B cell (primary cell): ENCODE data around the gene APBA2. TPM values are rescaled to one million over a fixed set of nuclear protein-coding genes. Genes with fewer than 3 reads are reported as not detected.

Experiments used
- ATAC-seq: fragments of 200-7000 bp; cut with Tn5 transposase; one replicate; pipeline ENCODE4 v1.10.0; 2021; ENCODE audit warnings: low read depth, mild to moderate bottlenecking, moderate number of reproducible peaks, moderate library complexity
- CTCF ChIA-PET: fragments of 350-600 bp; sonication (Branson Sonifier 250); formaldehyde crosslinking; loops from one replicate; lab custom pipeline; 2021; ENCODE audit warnings: antibody characterized with exemption, inconsistent platforms; lab: Charles Lee
- POLR2A ChIA-PET: fragments of 350-600 bp; sonication (Branson Sonifier 250); formaldehyde crosslinking; loops from one replicate; lab custom pipeline; 2021; ENCODE audit warnings: antibody characterized with exemption; lab: Charles Lee
- DNase-seq: peaks from one replicate; pipeline ENCODE4 v3.0.0; 2013
- H2AFZ ChIP-seq: 2 replicates; pipeline ENCODE4 v1.6.1; 2012; ENCODE audit warnings: mild to moderate bottlenecking, low read depth, low read length; ENCODE audit not compliant: insufficient read depth, poor library complexity, severe bottlenecking
- H3K27ac ChIP-seq, 2 donors: 1 replicate in 1 of 2; 2 replicates in 1 of 2; pipeline ENCODE4 v1.5.1; 2012 to 2013; ENCODE audit warnings: low read length in 2 of 2, mild to moderate bottlenecking in 2 of 2, moderate library complexity in 1 of 2
- H3K27me3 ChIP-seq, 4 experiments: fragments of 200-600 bp in 1 of 4; sonication (generic) in 1 of 4; replicated peaks in 1 of 4; 1 replicate in 2 of 4; 2 replicates in 2 of 4; pipeline versions ENCODE4 v1.6.1 to v1.7.0; 2013 to 2016; ENCODE audit warnings: low read length in 3 of 4, mild to moderate bottlenecking in 2 of 4, mixed read lengths in 1 of 4, moderate library complexity in 1 of 4; ENCODE audit not compliant: insufficient read depth in 4 of 4, control insufficient read depth in 3 of 4; ENCODE audit errors: control extremely low read depth in 1 of 4
- H3K36me3 ChIP-seq, 2 experiments: replicated peaks in 1 of 2; 1 replicate in 1 of 2; 2 replicates in 1 of 2; pipeline versions ENCODE4 v1.6.1 to v1.7.1; 2013; ENCODE audit warnings: low read length in 1 of 2; ENCODE audit not compliant: insufficient read depth in 2 of 2, control insufficient read depth in 1 of 2; ENCODE audit errors: control extremely low read depth in 1 of 2, extremely low read depth in 1 of 2
- H3K4me1 ChIP-seq, 2 donors: fragments of 200-600 bp in 1 of 2; sonication (generic) in 1 of 2; 1 replicate in 1 of 2; 2 replicates in 1 of 2; pipeline versions ENCODE4 v1.5.1 to v1.6.1; 2013 to 2017; ENCODE audit warnings: low read length in 2 of 2; ENCODE audit not compliant: control insufficient read depth in 2 of 2, insufficient read depth in 2 of 2
- H3K4me2 ChIP-seq: replicated peaks from 2 replicates; pipeline ENCODE3; 2012; ENCODE audit warnings: mild to moderate bottlenecking, low read depth, low read length; ENCODE audit not compliant: poor library complexity, severe bottlenecking
- H3K4me3 ChIP-seq, 5 experiments: fragments of 200-600 bp in 1 of 5; sonication (generic) in 1 of 5; 1 replicate in 3 of 5; 2 replicates in 2 of 5; pipeline versions ENCODE4 v1.5.1 to v1.7.0; 2011 to 2016; ENCODE audit warnings: low read length in 4 of 5, mild to moderate bottlenecking in 4 of 5, low read depth in 2 of 5, control low read depth in 1 of 5, moderate library complexity in 1 of 5; ENCODE audit not compliant: insufficient read depth in 1 of 5; ENCODE audit errors: control extremely low read depth in 1 of 5, extremely low read depth in 1 of 5
- H3K79me2 ChIP-seq: fragments of 200-600 bp; sonication (generic); one replicate; pipeline ENCODE4 v1.6.0; 2016; ENCODE audit warnings: low read length; ENCODE audit not compliant: control insufficient read depth, insufficient read depth
- H3K9ac ChIP-seq: fragments of 200-600 bp; sonication (generic); 2 replicates; pipeline ENCODE4 v1.6.1; 2017; ENCODE audit warnings: mild to moderate bottlenecking, low read length, moderate library complexity
- H3K9me3 ChIP-seq, 3 donors: one replicate each; pipeline versions ENCODE4 v1.6.1 to v1.7.1; 2013; ENCODE audit warnings: low read length in 2 of 3; ENCODE audit not compliant: control insufficient read depth in 2 of 3, insufficient read depth in 1 of 3; ENCODE audit errors: control extremely low read depth in 1 of 3
- H4K20me1 ChIP-seq: 2 replicates; pipeline ENCODE4 v1.6.0; 2012; ENCODE audit warnings: mild to moderate bottlenecking, low read length; ENCODE audit not compliant: insufficient read depth, control insufficient read depth, poor library complexity, severe bottlenecking
- H3K27ac Mint-ChIP-seq: one replicate; pipeline ENCODE4 v1.8.0; 2021; ENCODE audit warnings: mixed read lengths
- H3K27me3 Mint-ChIP-seq: one replicate; pipeline ENCODE4 v1.8.0; 2021; ENCODE audit warnings: mixed read lengths
- H3K4me1 Mint-ChIP-seq: one replicate; pipeline ENCODE4 v1.8.0; 2021; ENCODE audit warnings: mixed read lengths
- H3K4me3 Mint-ChIP-seq: one replicate; pipeline ENCODE4 v1.8.0; 2021; ENCODE audit warnings: mixed read lengths
- H3K9me3 Mint-ChIP-seq: one replicate; pipeline ENCODE4 v1.8.0; 2022; ENCODE audit warnings: mixed read lengths; ENCODE audit not compliant: insufficient read depth
- EZH2 ChIP-seq: IDR thresholded peaks from 2 replicates; pipeline ENCODE4 v1.6.1; 2012; ENCODE audit warnings: borderline replicate concordance, low read depth, mild to moderate bottlenecking, moderate library complexity, low read length; ENCODE audit not compliant: insufficient read depth, poor library complexity, severe bottlenecking
- WGBS: methylation state at CpG from one replicate; pipeline ENCODE4 v1.1.5; 2013; ENCODE audit warnings: missing lambda C conversion rate; ENCODE audit not compliant: insufficient coverage; 5-methylcytosine and 5-hydroxymethylcytosine counted together
- intact Hi-C: fragments of 100-400 bp; cut with micrococcal nuclease; formaldehyde crosslinking; loops from one replicate; pipeline ENCODE4 v1.10.0; 2022
- polyA plus RNA-seq: library from polyadenylated mRNA; depleted of rRNA; stranded (reverse); fragments of >200 nt; gene quantifications from 2 replicates; pipeline ENCODE4 v1.2.3, GENCODE V29; 2012
- total RNA-seq, 2 donors: library from RNA; stranded (reverse); fragments of 120-200 nt in 1 of 2; gene quantifications; 1 replicate in 1 of 2; 2 replicates in 1 of 2; pipeline versions ENCODE4 v1.2.3 to v1.2.4, GENCODE V29; 2013 to 2022
- TF ChIP-seq, protein P1 (sequence below): fragments of 200-600 bp; IDR thresholded peaks from one replicate; pipeline ENCODE4 v1.8.0; 2022; ENCODE audit warnings: antibody characterized with exemption, mild to moderate bottlenecking

APBA2 gene
- total and polyA plus RNA-seq, 2 donors (not counting 1 experiment from before 2014, with no cell fraction given): 0.19 TPM; not detected in 1

GRCh38 chr15:29129926-29130325 lies 244.2 kb downstream of the APBA2 start:
- no peaks in the 10 kb centered on the region for H3K9me3 Mint-ChIP-seq
- no peak overlapping the region for H3K27ac Mint-ChIP-seq
- no peak for ATAC-seq
- 91% methylated on average over 10 of the region's 11 CpGs for WGBS
- no peak overlapping the region for H3K4me2 ChIP-seq
- H2AFZ ChIP-seq: no peak overlapping the region
- no peak for DNase-seq
- no peaks in the 10 kb centered on the region for H3K79me2 ChIP-seq
- ChIA-PET CTCF (interaction anchor here (0.5 to 1.7 kb wide), 3 partner anchors 9 to 945 kb away, joined by 3 to 5 read pairs (median 3); no protein-coding TSS in a partner anchor), POLR2A (no interaction called here)
- H3K4me3 ChIP-seq: no peak overlapping the region
- H3K4me3 Mint-ChIP-seq: no peak overlapping the region
- H3K9me3 ChIP-seq: no peaks in the 10 kb centered on the region
- no peak overlapping the region for H3K27ac ChIP-seq
- no peak overlapping the region for H3K9ac ChIP-seq
- H3K4me1 ChIP-seq: no peaks in the 10 kb centered on the region
- no peaks in the 10 kb centered on the region for H3K36me3 ChIP-seq
- no peaks in the 10 kb centered on the region for H3K27me3 Mint-ChIP-seq
- intact Hi-C loops: no loop called here
- H4K20me1 ChIP-seq: no peaks in the 10 kb centered on the region
- TF ChIP-seq, protein P1, sequence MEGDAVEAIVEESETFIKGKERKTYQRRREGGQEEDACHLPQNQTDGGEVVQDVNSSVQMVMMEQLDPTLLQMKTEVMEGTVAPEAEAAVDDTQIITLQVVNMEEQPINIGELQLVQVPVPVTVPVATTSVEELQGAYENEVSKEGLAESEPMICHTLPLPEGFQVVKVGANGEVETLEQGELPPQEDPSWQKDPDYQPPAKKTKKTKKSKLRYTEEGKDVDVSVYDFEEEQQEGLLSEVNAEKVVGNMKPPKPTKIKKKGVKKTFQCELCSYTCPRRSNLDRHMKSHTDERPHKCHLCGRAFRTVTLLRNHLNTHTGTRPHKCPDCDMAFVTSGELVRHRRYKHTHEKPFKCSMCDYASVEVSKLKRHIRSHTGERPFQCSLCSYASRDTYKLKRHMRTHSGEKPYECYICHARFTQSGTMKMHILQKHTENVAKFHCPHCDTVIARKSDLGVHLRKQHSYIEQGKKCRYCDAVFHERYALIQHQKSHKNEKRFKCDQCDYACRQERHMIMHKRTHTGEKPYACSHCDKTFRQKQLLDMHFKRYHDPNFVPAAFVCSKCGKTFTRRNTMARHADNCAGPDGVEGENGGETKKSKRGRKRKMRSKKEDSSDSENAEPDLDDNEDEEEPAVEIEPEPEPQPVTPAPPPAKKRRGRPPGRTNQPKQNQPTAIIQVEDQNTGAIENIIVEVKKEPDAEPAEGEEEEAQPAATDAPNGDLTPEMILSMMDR: no peak
- no peak for TF ChIP-seq EZH2
- no peaks in the 10 kb centered on the region for H3K27me3 ChIP-seq
- H3K4me1 Mint-ChIP-seq: no peaks in the 10 kb centered on the region

GRCh38 chr15:29130476-29130875 lies 244.7 kb downstream of the APBA2 start:
- Histone ChIP-seq H3K27me3 (no peaks in the 10 kb centered on the region), H2AFZ (no peak overlapping the region), H4K20me1 (no peaks in the 10 kb centered on the region), H3K27ac (no peak overlapping the region), H3K79me2 (no peaks in the 10 kb centered on the region), H3K4me3 (no peak overlapping the region), H3K9ac (no peak overlapping the region), H3K4me2 (no peak overlapping the region), H3K9me3 (no peaks in the 10 kb centered on the region), H3K36me3 (no peaks in the 10 kb centered on the region), H3K4me1 (no peaks in the 10 kb centered on the region)
- intact Hi-C loops: no loop called here
- no peaks in the 10 kb centered on the region for H3K9me3 Mint-ChIP-seq
- WGBS: 46% methylated on average over 2 of the region's 6 CpGs
- POLR2A ChIA-PET: no interaction called here
- no peaks in the 10 kb centered on the region for H3K27me3 Mint-ChIP-seq
- no peaks in the 10 kb centered on the region for H3K4me1 Mint-ChIP-seq
- CTCF ChIA-PET: interaction anchor here (1.0 to 1.7 kb wide), 2 partner anchors 9 kb away, joined by 3 to 5 read pairs; no protein-coding TSS in a partner anchor
- H3K27ac Mint-ChIP-seq: no peak overlapping the region
- TF ChIP-seq, protein P1: no peak
- no peak for TF ChIP-seq EZH2
- ATAC-seq (no peak), DNase-seq (no peak)
- H3K4me3 Mint-ChIP-seq: no peak overlapping the region
